Measurements from ENCODE around the gene RNF222. TPM values are rescaled to one million over a fixed set of nuclear protein-coding genes. Genes with fewer than 3 reads are reported as not detected.
"Not testable (repeated sequence)": the region's sequence is repeated elsewhere in the genome, so short reads cannot be mapped to it uniquely, and the experiment has no call there.

The RNF222 gene
- total RNA-seq, 1 experiment from 2014 or later: not detected

DNA sequence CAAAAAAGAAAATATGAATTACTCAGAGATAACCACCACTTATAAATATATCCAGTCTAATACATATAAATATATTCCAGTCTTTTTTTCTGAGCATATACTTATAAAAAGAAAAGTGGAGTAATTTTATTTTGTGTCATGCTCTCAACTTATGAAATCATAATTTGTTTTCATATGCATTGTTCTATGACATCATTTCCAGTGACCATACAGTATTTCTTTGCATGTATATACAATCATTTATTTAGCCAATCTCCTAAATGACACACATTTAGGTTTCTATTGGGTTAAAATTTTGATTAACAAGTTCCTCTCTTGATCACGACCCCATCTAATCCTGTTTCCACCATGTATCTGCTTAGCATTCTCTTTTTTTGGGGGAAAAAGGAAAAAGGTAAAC is 21.7 kb upstream of the RNF222 start:
- no peaks in the 10 kb centered on the region for H3K27me3 ChIP-seq
- no peak overlapping the region for H3K4me3 ChIP-seq
- no peaks in the 10 kb centered on the region for H3K9me3 ChIP-seq
- H3K36me3 ChIP-seq: no peaks in the 10 kb centered on the region
- DNase-seq: no peak

- no peaks in the 10 kb centered on the region for H3K27me3 ChIP-seq
- H3K4me3 ChIP-seq: no peak overlapping the region
- no peaks in the 10 kb centered on the region for H3K9me3 ChIP-seq
- no peak for DNase-seq
- H3K36me3 ChIP-seq: no peaks in the 10 kb centered on the region
Measured at GRCh38 chr17:8418471-8418870, 20.8 kb upstream of the RNF222 start.

GRCh38 chr17:8417806-8418205 is 20.2 kb upstream of the RNF222 start:
- DNase-seq: no peak
- no peaks in the 10 kb centered on the region for H3K9me3 ChIP-seq
- H3K4me3 ChIP-seq: no peak overlapping the region
- H3K36me3 ChIP-seq: no peaks in the 10 kb centered on the region
- no peaks in the 10 kb centered on the region for H3K27me3 ChIP-seq

GRCh38 chr17:8413938-8414337 is 16.3 kb upstream of the RNF222 start:
- no peaks in the 10 kb centered on the region for H3K36me3 ChIP-seq
- DNase-seq: no peak
- no peak overlapping the region for H3K4me3 ChIP-seq
- H3K9me3 ChIP-seq: no peaks in the 10 kb centered on the region
- no peaks in the 10 kb centered on the region for H3K27me3 ChIP-seq

- Histone ChIP-seq H3K27me3 (no peaks in the 10 kb centered on the region), H3K4me3 (no peak overlapping the region), H3K9me3 (no peaks in the 10 kb centered on the region), H3K36me3 (no peaks in the 10 kb centered on the region)
- DNase-seq: no peak
Measured at GRCh38 chr17:8413328-8413727, 15.7 kb upstream of the RNF222 start.

DNA sequence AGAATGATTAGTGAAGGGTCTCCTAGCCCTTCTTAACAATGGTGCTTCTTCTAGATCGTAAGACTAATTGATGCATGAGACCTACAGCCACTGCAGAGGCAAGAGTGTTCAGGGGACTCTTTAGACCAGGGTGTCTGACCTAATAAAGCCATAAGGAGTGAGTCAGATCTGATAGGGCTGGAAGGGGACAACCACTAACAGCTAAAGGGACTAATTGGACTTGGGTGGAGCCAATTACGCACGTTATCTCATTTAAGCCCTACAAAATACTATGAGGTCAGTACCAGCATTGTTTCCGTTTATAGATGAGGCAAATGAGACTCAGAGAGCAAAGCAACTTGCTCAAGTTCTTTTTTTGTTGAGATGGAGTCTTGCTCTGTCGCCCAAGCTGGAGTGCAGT is 14.5 kb upstream of the RNF222 start:
- DNase-seq: no peak
- no peaks in the 10 kb centered on the region for H3K9me3 ChIP-seq
- H3K36me3 ChIP-seq: no peaks in the 10 kb centered on the region
- no peak overlapping the region for H3K4me3 ChIP-seq
- no peaks in the 10 kb centered on the region for H3K27me3 ChIP-seq

- H3K36me3 ChIP-seq: no peaks in the 10 kb centered on the region
- no peak for DNase-seq
- no peaks in the 10 kb centered on the region for H3K9me3 ChIP-seq
- H3K4me3 ChIP-seq: no peak overlapping the region
- H3K27me3 ChIP-seq: no peaks in the 10 kb centered on the region
Measured at GRCh38 chr17:8410883-8411238, 13.2 kb upstream of the RNF222 start.

- peak; percentile 85 for DNase-seq
- Histone ChIP-seq H3K27me3 (no peaks in the 10 kb centered on the region), H3K9me3 (no peaks in the 10 kb centered on the region), H3K4me3 (no peak overlapping the region), H3K36me3 (no peaks in the 10 kb centered on the region)
Measured at GRCh38 chr17:8409966-8410882, 12.6 kb upstream of the RNF222 start.

GRCh38 chr17:8408371-8408770 is 10.7 kb upstream of the RNF222 start:
- Histone ChIP-seq H3K36me3 (no peaks in the 10 kb centered on the region), H3K4me3 (no peak overlapping the region), H3K9me3 (no peaks in the 10 kb centered on the region), H3K27me3 (no peaks in the 10 kb centered on the region)
- no peak for DNase-seq

- Histone ChIP-seq H3K36me3 (no peaks in the 10 kb centered on the region), H3K4me3 (no peak overlapping the region), H3K9me3 (no peaks in the 10 kb centered on the region), H3K27me3 (no peaks in the 10 kb centered on the region)
- DNase-seq: no peak
Measured at GRCh38 chr17:8406174-8406573, 8.5 kb upstream of the RNF222 start.

DNA sequence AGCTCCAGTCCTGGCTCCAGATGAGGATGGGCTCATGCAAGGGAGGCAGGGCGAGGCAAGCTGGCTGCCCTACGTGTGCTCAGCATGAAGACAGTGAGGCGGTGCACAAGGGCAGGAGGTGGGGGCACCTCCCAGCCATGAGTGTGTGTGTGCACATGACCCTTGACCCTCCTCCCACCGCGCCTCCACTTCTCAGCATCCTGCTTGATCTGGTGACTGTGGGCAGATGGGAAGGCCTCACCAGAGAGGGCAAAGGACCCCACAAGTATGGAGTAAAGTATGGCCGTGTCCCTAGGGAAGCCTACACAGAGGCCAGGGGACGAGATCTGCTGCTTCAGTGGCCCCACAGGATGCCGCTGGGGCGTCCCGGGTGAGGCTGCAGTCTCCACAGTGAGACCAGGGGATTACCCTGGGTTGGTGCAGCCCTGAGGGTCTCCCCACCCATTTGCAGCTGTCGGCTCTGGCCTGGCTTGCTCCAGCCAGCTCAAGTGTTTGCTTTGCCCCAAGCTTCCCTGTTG is 7.9 kb upstream of the RNF222 start:
- Histone ChIP-seq H3K27me3 (0 out of 2 replicates have a peak, but pooled peaks cover 3% of the 10 kb centered on the region), H3K36me3 (no peaks in the 10 kb centered on the region), H3K9me3 (no peaks in the 10 kb centered on the region), H3K4me3 (no peak overlapping the region)
- DNase-seq: no peak

DNA sequence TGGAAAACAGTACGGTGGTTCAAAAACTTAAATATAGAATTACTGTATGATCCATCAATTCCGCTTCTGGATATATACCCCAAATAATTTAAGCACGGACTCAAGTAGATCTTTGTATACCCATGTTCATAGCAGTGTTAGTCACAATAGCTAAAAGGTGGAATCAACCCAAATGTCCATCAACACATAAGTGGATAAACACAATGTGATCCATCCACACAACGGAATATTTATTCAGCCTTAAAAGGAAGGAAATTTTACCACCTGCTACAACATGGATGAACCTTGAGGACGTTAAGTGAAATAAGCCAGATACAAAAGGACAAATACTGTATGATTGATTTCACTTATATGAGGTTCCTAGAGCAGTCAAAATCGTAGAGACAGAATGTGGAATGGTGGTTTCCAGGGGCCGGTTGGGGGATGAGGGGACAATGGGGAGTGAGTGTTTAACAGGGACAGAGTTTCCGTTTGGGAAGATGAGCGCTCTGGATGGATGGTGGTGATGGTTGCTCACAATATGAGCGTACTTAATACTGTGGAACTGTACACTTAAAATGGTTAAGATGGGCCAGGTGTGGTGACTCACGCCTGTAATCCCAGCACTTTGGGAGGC is 5.4 kb upstream of the RNF222 start:
- peaks cover 3% of the 10 kb centered on the region; the same call in 1 of the 2 replicates for H3K27me3 ChIP-seq
- H3K4me3 ChIP-seq: no peak overlapping the region
- H3K9me3 ChIP-seq: no peaks in the 10 kb centered on the region

DNA sequence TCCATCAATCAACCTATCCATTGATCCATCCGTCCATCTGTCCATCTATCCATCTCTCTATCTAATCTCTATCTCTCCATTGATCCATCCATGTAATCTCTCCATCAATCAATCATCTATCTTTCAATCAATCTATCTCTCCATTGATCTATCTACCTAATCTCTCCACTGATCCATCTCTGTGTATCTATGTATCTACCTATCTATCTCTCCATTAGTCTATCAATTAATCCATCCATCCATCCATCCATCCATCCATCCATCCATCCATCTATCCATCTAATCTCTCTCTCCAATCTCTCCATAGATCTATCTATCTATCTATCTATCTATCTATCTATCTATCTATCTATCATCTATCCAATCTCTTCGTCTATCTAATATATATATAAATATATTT is 3.5 kb upstream of the RNF222 start:
- H3K27me3 ChIP-seq: peaks cover 13% of the 10 kb centered on the region
- DNase-seq: no peak
- no peaks in the 10 kb centered on the region for H3K9me3 ChIP-seq
- no peak overlapping the region for H3K4me3 ChIP-seq
- no peaks in the 10 kb centered on the region for H3K36me3 ChIP-seq

More for the DNA sequence above, 5.4 kb upstream of the RNF222 start:
- no peaks in the 10 kb centered on the region for H3K36me3 ChIP-seq
- no peak for DNase-seq

DNA sequence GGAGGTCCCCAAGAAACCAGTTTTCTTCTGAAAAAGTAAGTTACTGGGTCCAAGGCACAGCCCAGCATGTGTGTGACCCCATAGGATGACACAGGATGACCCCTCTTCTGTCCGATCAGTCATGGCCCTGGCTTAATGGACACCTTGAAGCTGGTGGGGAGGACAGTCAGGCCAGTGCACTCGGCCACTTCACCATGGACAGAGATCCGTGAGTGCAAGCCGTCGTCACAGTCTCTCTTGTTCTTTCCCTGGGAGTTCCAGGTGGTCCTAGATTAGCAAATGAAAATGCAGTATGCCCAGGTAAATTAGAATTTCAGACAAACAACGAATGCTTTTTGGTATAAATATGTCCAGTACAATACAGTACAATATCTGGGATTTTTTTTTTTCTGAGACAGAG is 1.4 kb upstream of the RNF222 start:
- no peak for DNase-seq
- no peaks in the 10 kb centered on the region for H3K36me3 ChIP-seq
- no peak overlapping the region for H3K4me3 ChIP-seq
- H3K9me3 ChIP-seq: no peaks in the 10 kb centered on the region; the same call in 1 of the 2 replicates
- peaks cover 20% of the 10 kb centered on the region for H3K27me3 ChIP-seq

DNA sequence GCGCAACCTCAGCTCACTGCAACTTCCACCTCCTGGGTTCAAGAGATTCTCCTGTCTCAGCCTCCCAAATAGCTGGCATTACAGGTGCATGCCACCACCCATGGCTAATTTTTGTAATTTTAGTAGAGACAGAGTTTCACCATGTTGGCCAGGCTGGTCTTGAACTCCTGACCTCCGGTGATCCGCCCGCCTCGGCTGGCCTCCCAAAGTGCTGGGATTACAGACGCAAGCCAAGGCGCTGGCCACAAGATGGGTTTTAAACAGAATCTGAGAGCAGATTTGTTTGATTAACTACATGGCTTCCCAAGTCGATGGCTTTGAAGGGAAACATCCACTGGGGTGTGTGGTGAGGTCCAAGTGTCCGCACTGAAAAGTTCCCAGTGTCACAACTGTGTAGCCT is 3.1 kb downstream of the RNF222 start:
- not testable (repeated sequence) for H3K4me3 ChIP-seq

GRCh38 chr17:8393470-8394231 is 4.0 kb downstream of the RNF222 start:
- Histone ChIP-seq H3K27me3 (peaks cover 17% of the 10 kb centered on the region), H3K9me3 (no peaks in the 10 kb centered on the region; the same call in 1 of the 2 replicates), H3K36me3 (no peaks in the 10 kb centered on the region), H3K4me3 (no peak overlapping the region)
- peak; percentile 31 for DNase-seq

More for the DNA sequence above, 3.1 kb downstream of the RNF222 start:
- peaks cover 17% of the 10 kb centered on the region for H3K27me3 ChIP-seq
- H3K36me3 ChIP-seq, H3K9me3 ChIP-seq, DNase-seq: not testable (repeated sequence)

Data from MG63 (cell line).